Smooth muscle cell (in vitro differentiated cells): ENCODE data around the gene ABCA12. TPM values are rescaled to one million over a fixed set of nuclear protein-coding genes. Genes with fewer than 3 reads are reported as not detected.

ENCODE experiments used
- DNase-seq: peaks from one replicate; lab custom pipeline; 2025; ENCODE audit not compliant: unreplicated experiment; lab: John Stamatoyannopoulos, UW
- H2AFZ ChIP-seq: fragments of 200-600 bp; sonication (generic); 2 replicates; pipeline ENCODE4 v1.6.0; 2016; ENCODE audit warnings: antibody characterized with exemption, low read depth, mild to moderate bottlenecking
- H3F3A ChIP-seq: fragments of 200-600 bp; sonication (generic); 2 replicates; pipeline ENCODE4 v1.6.0; 2017; ENCODE audit warnings: antibody characterized with exemption, low read depth
- H3K27ac ChIP-seq: fragments of 200-600 bp; sonication (generic); 2 replicates; pipeline ENCODE4 v1.5.1; 2016; ENCODE audit warnings: low read depth, mild to moderate bottlenecking
- H3K27me3 ChIP-seq: fragments of 200-600 bp; sonication (generic); 2 replicates; pipeline ENCODE4 v1.6.1; 2016; ENCODE audit warnings: low read depth, mild to moderate bottlenecking
- H3K36me3 ChIP-seq: fragments of 200-600 bp; sonication (generic); 2 replicates; pipeline ENCODE4 v1.5.1; 2016; ENCODE audit warnings: low read depth
- H3K4me1 ChIP-seq: fragments of 200-600 bp; sonication (generic); 2 replicates; pipeline ENCODE4 v1.5.1; 2016; ENCODE audit warnings: low read depth
- H3K4me2 ChIP-seq: fragments of 200-600 bp; sonication (generic); 2 replicates; pipeline ENCODE4 v1.6.0; 2016; ENCODE audit warnings: mild to moderate bottlenecking
- H3K4me3 ChIP-seq: fragments of 200-600 bp; sonication (generic); 2 replicates; pipeline ENCODE4 v1.5.1; 2016; ENCODE audit warnings: mild to moderate bottlenecking
- H3K79me2 ChIP-seq: fragments of 200-600 bp; sonication (generic); 2 replicates; pipeline ENCODE4 v1.6.0; 2016; ENCODE audit warnings: low read depth, mild to moderate bottlenecking
- H3K9ac ChIP-seq: fragments of 200-600 bp; sonication (generic); 2 replicates; pipeline ENCODE4 v1.6.0; 2016; ENCODE audit warnings: low read depth
- H3K9me3 ChIP-seq: fragments of 200-600 bp; sonication (generic); replicated peaks from 2 replicates; pipeline ENCODE4 v1.5.1; 2016; ENCODE audit warnings: low read depth
- H4K20me1 ChIP-seq: fragments of 200-600 bp; sonication (generic); 2 replicates; pipeline ENCODE4 v1.6.0; 2016; ENCODE audit warnings: low read depth
- WGBS: methylation state at CpG from one replicate; pipeline ENCODE4 v1.1.7; 2016; ENCODE audit warnings: low lambda C conversion rate; 5-methylcytosine and 5-hydroxymethylcytosine counted together
- polyA plus RNA-seq: library from polyadenylated mRNA; unstranded; fragments of >200 nt; fragmentation: Nextera tagmentation; extraction: Ambion mirVana; gene quantifications from 2 replicates; pipeline ENCODE4 v1.2.1, GENCODE V29; 2016
- total RNA-seq: library from RNA; depleted of rRNA; stranded (reverse); fragments of >200 nt; gene quantifications from 2 replicates; pipeline ENCODE4 v1.2.3, GENCODE V29; 2014
- TF ChIP-seq, protein P1 (sequence below): fragments of 200-600 bp; sonication (generic); IDR thresholded peaks from 2 replicates; pipeline ENCODE4 v1.5.1; 2017; ENCODE audit warnings: borderline replicate concordance, mild to moderate bottlenecking, antibody characterized with exemption; ENCODE audit not compliant: insufficient read depth, poor library complexity, severe bottlenecking

The ABCA12 gene
- total and polyA plus RNA-seq, 2 experiments from 2014 or later = 0.47 to 5.7 TPM

DNA sequence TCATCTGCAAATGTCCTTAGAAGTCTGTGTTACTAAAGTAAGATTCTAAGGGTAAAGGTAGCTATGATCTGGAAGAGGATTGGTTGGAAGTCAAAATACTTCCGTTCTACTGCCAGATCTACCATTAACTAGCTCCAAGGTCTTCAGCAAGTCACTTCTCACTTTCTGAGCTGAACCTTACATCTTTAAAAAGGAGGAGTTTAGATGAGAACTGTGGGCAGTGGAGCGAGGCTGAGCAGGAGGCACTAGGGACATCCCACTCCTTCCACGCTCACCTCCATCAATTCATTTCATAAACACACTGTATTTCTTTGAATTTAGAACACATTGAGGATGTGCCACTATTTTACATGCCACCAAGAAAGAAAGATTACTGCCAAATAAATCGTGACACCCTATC lies 143.0 kb downstream of the ABCA12 start:
- H3K79me2 ChIP-seq = no peaks in the 10 kb centered on the region
- H3K4me1 ChIP-seq = no peaks in the 10 kb centered on the region
- H3K27ac ChIP-seq = no peak overlapping the region
- H3K9me3 ChIP-seq = no peaks in the 10 kb centered on the region
- no peak overlapping the region for H3K4me3 ChIP-seq
- no peaks in the 10 kb centered on the region for H4K20me1 ChIP-seq
- no peak overlapping the region for H3K9ac ChIP-seq
- WGBS = 93% methylated on average over 4 of the region's 4 CpGs
- H3K4me2 ChIP-seq = no peak overlapping the region
- no peaks in the 10 kb centered on the region for H3F3A ChIP-seq
- no peak overlapping the region for H2AFZ ChIP-seq
- DNase-seq = no peak
- TF ChIP-seq, protein P1, sequence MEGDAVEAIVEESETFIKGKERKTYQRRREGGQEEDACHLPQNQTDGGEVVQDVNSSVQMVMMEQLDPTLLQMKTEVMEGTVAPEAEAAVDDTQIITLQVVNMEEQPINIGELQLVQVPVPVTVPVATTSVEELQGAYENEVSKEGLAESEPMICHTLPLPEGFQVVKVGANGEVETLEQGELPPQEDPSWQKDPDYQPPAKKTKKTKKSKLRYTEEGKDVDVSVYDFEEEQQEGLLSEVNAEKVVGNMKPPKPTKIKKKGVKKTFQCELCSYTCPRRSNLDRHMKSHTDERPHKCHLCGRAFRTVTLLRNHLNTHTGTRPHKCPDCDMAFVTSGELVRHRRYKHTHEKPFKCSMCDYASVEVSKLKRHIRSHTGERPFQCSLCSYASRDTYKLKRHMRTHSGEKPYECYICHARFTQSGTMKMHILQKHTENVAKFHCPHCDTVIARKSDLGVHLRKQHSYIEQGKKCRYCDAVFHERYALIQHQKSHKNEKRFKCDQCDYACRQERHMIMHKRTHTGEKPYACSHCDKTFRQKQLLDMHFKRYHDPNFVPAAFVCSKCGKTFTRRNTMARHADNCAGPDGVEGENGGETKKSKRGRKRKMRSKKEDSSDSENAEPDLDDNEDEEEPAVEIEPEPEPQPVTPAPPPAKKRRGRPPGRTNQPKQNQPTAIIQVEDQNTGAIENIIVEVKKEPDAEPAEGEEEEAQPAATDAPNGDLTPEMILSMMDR = no peak
- H3K36me3 ChIP-seq = no peaks in the 10 kb centered on the region
- H3K27me3 ChIP-seq = no peaks in the 10 kb centered on the region

DNA sequence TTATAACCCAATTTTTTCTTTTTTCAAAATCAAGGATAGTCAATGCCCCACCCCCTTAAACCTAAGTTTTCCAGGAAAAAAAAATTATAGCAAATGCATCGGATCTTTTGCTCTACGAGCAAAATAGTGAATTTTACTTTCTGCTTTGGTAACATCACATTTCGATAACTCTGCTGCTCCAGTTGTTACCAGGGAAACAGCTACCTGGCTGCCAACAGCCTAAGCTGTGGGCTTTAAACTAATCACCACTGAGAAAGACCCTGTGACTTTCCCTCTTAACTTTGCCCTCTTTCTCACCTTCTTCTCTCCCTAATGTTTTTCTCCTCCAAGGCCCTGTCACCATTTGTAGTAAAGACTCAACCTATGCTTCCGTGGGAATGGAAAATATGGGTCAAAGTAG lies 145.5 kb downstream of the ABCA12 start:
- Histone ChIP-seq H3K4me1 (no peaks in the 10 kb centered on the region), H3K27me3 (no peaks in the 10 kb centered on the region), H3K36me3 (no peaks in the 10 kb centered on the region), H3K4me2 (no peak overlapping the region), H3F3A (no peaks in the 10 kb centered on the region), H3K9me3 (no peaks in the 10 kb centered on the region), H3K9ac (no peak overlapping the region), H3K79me2 (no peaks in the 10 kb centered on the region), H3K4me3 (no peak overlapping the region), H3K27ac (no peak overlapping the region), H4K20me1 (no peaks in the 10 kb centered on the region), H2AFZ (no peak overlapping the region)
- DNase-seq = no peak
- 97% methylated on average over 4 of the region's 4 CpGs for WGBS
- TF ChIP-seq, protein P1 = no peak

DNA sequence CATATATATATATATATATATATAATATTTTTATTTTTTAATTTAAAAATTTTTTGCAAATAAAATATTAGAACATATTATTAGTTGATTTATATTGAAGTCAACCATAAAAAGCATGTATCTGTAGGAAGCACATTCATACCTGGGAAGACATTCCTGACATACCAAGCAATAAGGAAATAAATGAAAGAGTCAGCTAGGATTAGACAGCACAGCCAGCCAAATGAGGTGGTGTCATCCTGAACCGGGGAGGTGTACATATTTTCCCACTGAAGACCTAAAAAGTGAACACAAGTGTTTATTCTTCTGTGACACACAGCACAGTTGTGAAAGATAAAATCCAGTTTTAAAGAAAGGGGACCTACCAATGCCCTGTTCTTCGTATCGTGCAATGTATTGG lies 149.2 kb downstream of the ABCA12 start:
- H2AFZ ChIP-seq = no peak overlapping the region
- H3K4me2 ChIP-seq = no peak overlapping the region
- no peaks in the 10 kb centered on the region for H3K4me1 ChIP-seq
- TF ChIP-seq, protein P1 = no peak
- H3K27me3 ChIP-seq = no peaks in the 10 kb centered on the region
- no peaks in the 10 kb centered on the region for H4K20me1 ChIP-seq
- no peak overlapping the region for H3K27ac ChIP-seq
- DNase-seq = no peak
- H3K4me3 ChIP-seq = no peak overlapping the region
- H3K9ac ChIP-seq = no peak overlapping the region
- H3F3A ChIP-seq = no peaks in the 10 kb centered on the region
- H3K79me2 ChIP-seq = no peaks in the 10 kb centered on the region
- no peaks in the 10 kb centered on the region for H3K9me3 ChIP-seq
- WGBS = 94% methylated on average over 3 of the region's 3 CpGs
- H3K36me3 ChIP-seq = no peaks in the 10 kb centered on the region

DNA sequence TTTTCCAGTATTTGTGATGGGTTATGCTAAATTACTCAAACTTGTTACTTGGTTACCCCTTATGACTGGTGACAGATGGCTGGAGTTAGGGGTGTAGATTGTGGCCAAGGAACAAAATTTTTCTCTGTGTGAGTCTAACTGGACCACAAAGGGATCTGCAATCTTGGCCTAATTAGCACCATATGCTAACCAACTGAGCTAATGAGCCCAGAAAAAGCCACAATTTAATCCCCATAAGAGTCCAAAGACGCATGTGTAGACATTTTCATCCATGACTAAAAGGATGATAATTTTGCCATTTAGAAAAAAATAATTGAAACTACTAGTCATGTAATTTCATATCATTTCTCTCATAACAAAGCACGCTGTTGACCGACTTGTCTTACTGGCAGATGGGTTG lies 151.2 kb downstream of the ABCA12 start:
- H3K79me2 ChIP-seq = no peaks in the 10 kb centered on the region
- no peak overlapping the region for H3K4me2 ChIP-seq
- no peaks in the 10 kb centered on the region for H3K36me3 ChIP-seq
- no peaks in the 10 kb centered on the region for H4K20me1 ChIP-seq
- H3K9me3 ChIP-seq = no peaks in the 10 kb centered on the region
- DNase-seq = no peak
- H3K27me3 ChIP-seq = no peaks in the 10 kb centered on the region
- TF ChIP-seq, protein P1 = no peak
- no peak overlapping the region for H3K4me3 ChIP-seq
- H3K27ac ChIP-seq = no peak overlapping the region
- H3K4me1 ChIP-seq = no peaks in the 10 kb centered on the region
- no peaks in the 10 kb centered on the region for H3F3A ChIP-seq
- 79% methylated on average over 3 of the region's 3 CpGs for WGBS
- H2AFZ ChIP-seq = no peak overlapping the region
- no peak overlapping the region for H3K9ac ChIP-seq
